H1 (cell line): ENCODE data around the gene KRT4.

Experiments
- CEBPB ChIP-seq: IDR thresholded peaks from 2 replicates; pipeline ENCODE4 v1.6.1; 2012; ENCODE audit warnings: low read depth, low read length
- CHD1 ChIP-seq: IDR thresholded peaks from 2 replicates; pipeline ENCODE4 v1.6.1; 2012; ENCODE audit warnings: low read depth, low read length, improper control_type of control experiment
- CTCF ChIP-seq, 3 experiments: IDR thresholded peaks; 1 replicate in 2 of 3; 2 replicates in 1 of 3; pipeline versions ENCODE4 v1.5.1 to v1.6.1; 2011; ENCODE audit warnings: low read length in 3 of 3, mild to moderate bottlenecking in 3 of 3, inconsistent platforms in 2 of 3, low read depth in 1 of 3, moderate library complexity in 1 of 3; ENCODE audit not compliant: insufficient read depth in 1 of 3; ENCODE audit errors: control extremely low read depth in 1 of 3
- EZH2 ChIP-seq: fragments of 200-600 bp; sonication (generic); IDR thresholded peaks from 2 replicates; pipeline ENCODE4 v1.7.1; 2012; ENCODE audit warnings: low read depth, mild to moderate bottlenecking, moderate library complexity, low read length, inconsistent platforms; ENCODE audit not compliant: severe bottlenecking
- HDAC6 ChIP-seq: IDR thresholded peaks from one replicate; pipeline ENCODE4 v1.7.1; 2012; ENCODE audit warnings: low read depth, mild to moderate bottlenecking, inconsistent platforms, low read length, moderate library complexity
- POLR2AphosphoS5 ChIP-seq: IDR thresholded peaks from 2 replicates; pipeline ENCODE4 v1.6.1; 2011; ENCODE audit warnings: low read depth, low read length

- TF ChIP-seq EZH2 (no peak), CTCF (IDR thresholded peaks at IDR 0.05; ENCODE audit: control extremely low read depth in 1 of 3, insufficient read depth in 1 of 3, low read depth in 1 of 3, low read length in 3 of 3) (no peak), CEBPB (no peak), POLR2AphosphoS5 (no peak), HDAC6 (no peak), CHD1 (no peak)
These were observed 2.5 kb downstream of the KRT4 start for GRCh38 chr12:52811191-52812072.
